SU-DHL-6 (cell line): ENCODE results near the gene SGCD.

Experiments used
- H2AFZ ChIP-seq: fragments of 200-600 bp; sonication (generic); 2 replicates; pipeline ENCODE4 v1.6.1; 2014; ENCODE audit warnings: low read depth, mild to moderate bottlenecking, moderate library complexity, mixed read lengths, antibody characterized with exemption, low read length; ENCODE audit not compliant: severe bottlenecking
- H3F3A ChIP-seq: fragments of 200-600 bp; shearing (Covaris generic); 2 replicates; pipeline ENCODE4 v1.6.0; 2016; ENCODE audit warnings: antibody characterized with exemption, mild to moderate bottlenecking; ENCODE audit not compliant: insufficient read depth
- H3K27ac ChIP-seq: fragments of 200-600 bp; sonication (generic); 2 replicates; pipeline ENCODE4 v1.5.1; 2016; ENCODE audit warnings: low read depth, mild to moderate bottlenecking, low read length, moderate library complexity, mixed read lengths
- H3K27me3 ChIP-seq: fragments of 200-600 bp; sonication (generic), shearing (Covaris generic); 2 replicates; pipeline ENCODE4 v1.6.0; 2014; ENCODE audit warnings: mild to moderate bottlenecking, low read length
- H3K36me3 ChIP-seq: fragments of 200-600 bp; sonication (generic); 2 replicates; pipeline ENCODE4 v1.6.1; 2014; ENCODE audit warnings: mild to moderate bottlenecking, low read length, mixed read lengths
- H3K4me2 ChIP-seq: fragments of 300-600, 200-600 bp; shearing (Covaris generic), sonication (generic); 2 replicates; pipeline ENCODE4 v1.6.0; 2014; ENCODE audit warnings: low read length, low read depth, mild to moderate bottlenecking; ENCODE audit not compliant: poor library complexity, severe bottlenecking
- H3K4me3 ChIP-seq: fragments of 200-600 bp; sonication (generic); 2 replicates; pipeline ENCODE4 v1.5.1; 2014; ENCODE audit warnings: antibody characterized with exemption, low read length, mild to moderate bottlenecking, mixed read lengths; ENCODE audit not compliant: insufficient read depth, poor library complexity, severe bottlenecking
- H3K79me2 ChIP-seq: fragments of 200-600 bp; sonication (generic); 2 replicates; pipeline ENCODE4 v1.6.1; 2014; ENCODE audit warnings: mild to moderate bottlenecking, low read length, moderate library complexity; ENCODE audit not compliant: insufficient read depth
- H3K9ac ChIP-seq: fragments of 200-600 bp; sonication (generic); 2 replicates; pipeline ENCODE4 v1.7.0; 2014; ENCODE audit warnings: mild to moderate bottlenecking, low read length
- H3K9me2 ChIP-seq: fragments of 200-600 bp; sonication (generic); replicated peaks from 2 replicates; pipeline ENCODE4 v1.6.1; 2014; ENCODE audit warnings: low read length; ENCODE audit not compliant: insufficient read depth
- H3K9me3 ChIP-seq: fragments of 200-600 bp; sonication (generic); 2 replicates; pipeline ENCODE4 v1.6.1; 2014; ENCODE audit warnings: low read length, mixed read lengths; ENCODE audit not compliant: insufficient read depth
- H4K20me1 ChIP-seq: fragments of 200-600 bp; sonication (generic); 2 replicates; pipeline ENCODE4 v1.6.1; 2014; ENCODE audit warnings: low read depth, mild to moderate bottlenecking, antibody characterized with exemption, low read length, moderate library complexity, mixed read lengths
- CTCF ChIP-seq: fragments of 200-600 bp; sonication (generic); IDR thresholded peaks from one replicate; pipeline ENCODE4 v1.5.1; 2017; ENCODE audit warnings: antibody characterized with exemption, mild to moderate bottlenecking, low read length, moderate library complexity; ENCODE audit not compliant: insufficient read depth, poor library complexity, severe bottlenecking
- EZH2phosphoT487 ChIP-seq: fragments of 200-600 bp; sonication (generic), shearing (Covaris generic); conservative IDR thresholded peaks from 2 replicates; pipeline ENCODE4 v1.6.1; 2018; ENCODE audit warnings: mild to moderate bottlenecking, antibody characterized with exemption, low read length, moderate library complexity, mixed read lengths

SGCD gene

GRCh38 chr5:156421798-156422197 lies 94.8 kb downstream of the SGCD start:
- no peaks in the 10 kb centered on the region for H3F3A ChIP-seq
- H3K9ac ChIP-seq, result no peak overlapping the region
- no peaks in the 10 kb centered on the region for H3K36me3 ChIP-seq
- H3K9me3 ChIP-seq, result no peaks in the 10 kb centered on the region
- H3K27ac ChIP-seq, result no peak overlapping the region
- TF ChIP-seq EZH2phosphoT487, result no peak
- TF ChIP-seq CTCF, result no peak
- no peaks in the 10 kb centered on the region for H3K27me3 ChIP-seq
- H3K4me2 ChIP-seq, result no peak overlapping the region
- no peaks in the 10 kb centered on the region for H3K79me2 ChIP-seq
- no peak overlapping the region for H2AFZ ChIP-seq
- no peaks in the 10 kb centered on the region for H4K20me1 ChIP-seq
- H3K9me2 ChIP-seq, result no peaks in the 10 kb centered on the region
- no peak overlapping the region for H3K4me3 ChIP-seq

DNA sequence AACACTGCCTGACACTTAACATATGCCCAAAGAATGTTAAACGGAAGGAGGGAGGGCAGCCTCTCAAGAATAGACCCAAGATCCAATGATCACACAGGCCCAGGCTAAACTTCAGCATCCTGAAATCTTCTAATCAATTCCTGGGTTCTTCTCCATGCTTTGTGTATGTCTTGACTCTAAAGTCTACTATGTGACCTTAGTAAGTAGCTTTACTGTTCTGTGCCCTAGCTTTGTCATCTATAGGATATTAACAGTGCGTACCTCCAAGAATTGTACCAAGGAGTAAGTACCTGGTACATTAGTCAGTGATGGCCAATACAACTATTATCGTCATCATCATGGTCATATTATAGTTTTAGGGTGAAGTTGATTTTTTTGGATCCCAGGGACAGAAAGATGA lies 96.6 kb downstream of the SGCD start:
- H2AFZ ChIP-seq, result no peak overlapping the region
- H3K79me2 ChIP-seq, result no peaks in the 10 kb centered on the region
- no peak overlapping the region for H3K4me2 ChIP-seq
- H3K4me3 ChIP-seq, result no peak overlapping the region
- H3F3A ChIP-seq, result no peaks in the 10 kb centered on the region
- no peak overlapping the region for H3K27ac ChIP-seq
- no peaks in the 10 kb centered on the region for H3K27me3 ChIP-seq
- H3K9me2 ChIP-seq, result no peaks in the 10 kb centered on the region
- TF ChIP-seq CTCF (no peak), EZH2phosphoT487 (no peak)
- no peak overlapping the region for H3K9ac ChIP-seq
- no peaks in the 10 kb centered on the region for H3K9me3 ChIP-seq
- H4K20me1 ChIP-seq, result no peaks in the 10 kb centered on the region
- no peaks in the 10 kb centered on the region for H3K36me3 ChIP-seq

GRCh38 chr5:156427315-156427714 lies 100.4 kb downstream of the SGCD start:
- Histone ChIP-seq H3K4me2 (no peak overlapping the region), H3K9ac (no peak overlapping the region), H2AFZ (no peak overlapping the region), H3K27me3 (no peaks in the 10 kb centered on the region), H4K20me1 (no peaks in the 10 kb centered on the region), H3K79me2 (no peaks in the 10 kb centered on the region), H3K4me3 (no peak overlapping the region), H3K9me2 (no peaks in the 10 kb centered on the region), H3K9me3 (no peaks in the 10 kb centered on the region), H3K27ac (no peak overlapping the region), H3K36me3 (no peaks in the 10 kb centered on the region), H3F3A (no peaks in the 10 kb centered on the region)
- TF ChIP-seq CTCF (no peak), EZH2phosphoT487 (no peak)
